ENCODE data around the gene ARFGAP3. TPM values are rescaled to one million over a fixed set of nuclear protein-coding genes. Genes with fewer than 3 reads are reported as not detected.
A peak's percentile ranks its signal among the peaks of the same experiment; 100 is the strongest.

Gene ARFGAP3
- total RNA-seq, 1 experiment from 2014 or later, result 30.0 TPM

DNA sequence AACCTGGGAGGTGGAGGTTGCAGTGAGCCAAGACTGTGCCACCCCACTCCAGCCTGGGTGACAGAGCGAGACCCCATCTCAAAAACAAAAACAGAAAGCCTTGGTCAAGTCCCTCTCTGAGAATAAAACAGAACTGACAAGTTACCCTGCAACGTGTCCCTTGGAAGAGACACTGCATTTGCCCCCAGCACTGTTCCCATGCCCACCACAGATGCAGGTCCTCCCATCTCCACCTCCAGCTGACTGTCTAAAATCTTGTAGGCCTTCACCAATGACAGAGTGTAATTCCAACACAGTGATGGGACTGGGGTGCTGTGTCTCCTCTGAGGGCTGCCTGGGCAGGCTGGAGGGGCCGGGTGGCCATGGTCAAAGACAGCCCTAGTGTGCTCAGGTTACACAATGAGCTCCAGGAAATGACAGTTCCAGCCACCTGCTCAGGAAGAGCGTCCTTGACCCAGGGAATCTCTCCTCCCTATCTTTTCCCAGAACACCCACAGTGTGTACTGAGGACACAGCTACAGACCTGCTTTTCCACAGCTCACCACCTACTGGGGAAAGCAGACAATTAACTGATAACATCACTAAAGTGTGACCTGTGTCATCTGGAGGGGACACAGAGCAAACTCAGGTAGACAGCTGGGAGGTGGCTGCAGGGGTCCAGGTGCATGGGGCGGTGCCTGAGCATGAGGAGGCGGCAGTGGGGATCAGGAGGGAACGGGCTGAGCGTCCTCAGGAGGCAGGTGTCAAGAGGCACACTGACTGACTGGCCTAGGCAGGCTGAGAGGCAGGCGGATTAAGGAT lies 56.4 kb downstream of the ARFGAP3 start:
- TF ChIP-seq, protein P1, sequence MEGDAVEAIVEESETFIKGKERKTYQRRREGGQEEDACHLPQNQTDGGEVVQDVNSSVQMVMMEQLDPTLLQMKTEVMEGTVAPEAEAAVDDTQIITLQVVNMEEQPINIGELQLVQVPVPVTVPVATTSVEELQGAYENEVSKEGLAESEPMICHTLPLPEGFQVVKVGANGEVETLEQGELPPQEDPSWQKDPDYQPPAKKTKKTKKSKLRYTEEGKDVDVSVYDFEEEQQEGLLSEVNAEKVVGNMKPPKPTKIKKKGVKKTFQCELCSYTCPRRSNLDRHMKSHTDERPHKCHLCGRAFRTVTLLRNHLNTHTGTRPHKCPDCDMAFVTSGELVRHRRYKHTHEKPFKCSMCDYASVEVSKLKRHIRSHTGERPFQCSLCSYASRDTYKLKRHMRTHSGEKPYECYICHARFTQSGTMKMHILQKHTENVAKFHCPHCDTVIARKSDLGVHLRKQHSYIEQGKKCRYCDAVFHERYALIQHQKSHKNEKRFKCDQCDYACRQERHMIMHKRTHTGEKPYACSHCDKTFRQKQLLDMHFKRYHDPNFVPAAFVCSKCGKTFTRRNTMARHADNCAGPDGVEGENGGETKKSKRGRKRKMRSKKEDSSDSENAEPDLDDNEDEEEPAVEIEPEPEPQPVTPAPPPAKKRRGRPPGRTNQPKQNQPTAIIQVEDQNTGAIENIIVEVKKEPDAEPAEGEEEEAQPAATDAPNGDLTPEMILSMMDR (conservative IDR thresholded peaks at IDR 0.05; ENCODE audit: low read depth, low read length), result no peak
- no peak for TF ChIP-seq EZH2 (IDR thresholded peaks at IDR 0.05; ENCODE audit: borderline replicate concordance, low read depth, low read length, poor library complexity, severe bottlenecking)
- BruUV-seq (replicated peaks), result no TSS peak
- POLR2A ChIA-PET (ENCODE audit: low non-redundant PET), result no interaction called here

DNA sequence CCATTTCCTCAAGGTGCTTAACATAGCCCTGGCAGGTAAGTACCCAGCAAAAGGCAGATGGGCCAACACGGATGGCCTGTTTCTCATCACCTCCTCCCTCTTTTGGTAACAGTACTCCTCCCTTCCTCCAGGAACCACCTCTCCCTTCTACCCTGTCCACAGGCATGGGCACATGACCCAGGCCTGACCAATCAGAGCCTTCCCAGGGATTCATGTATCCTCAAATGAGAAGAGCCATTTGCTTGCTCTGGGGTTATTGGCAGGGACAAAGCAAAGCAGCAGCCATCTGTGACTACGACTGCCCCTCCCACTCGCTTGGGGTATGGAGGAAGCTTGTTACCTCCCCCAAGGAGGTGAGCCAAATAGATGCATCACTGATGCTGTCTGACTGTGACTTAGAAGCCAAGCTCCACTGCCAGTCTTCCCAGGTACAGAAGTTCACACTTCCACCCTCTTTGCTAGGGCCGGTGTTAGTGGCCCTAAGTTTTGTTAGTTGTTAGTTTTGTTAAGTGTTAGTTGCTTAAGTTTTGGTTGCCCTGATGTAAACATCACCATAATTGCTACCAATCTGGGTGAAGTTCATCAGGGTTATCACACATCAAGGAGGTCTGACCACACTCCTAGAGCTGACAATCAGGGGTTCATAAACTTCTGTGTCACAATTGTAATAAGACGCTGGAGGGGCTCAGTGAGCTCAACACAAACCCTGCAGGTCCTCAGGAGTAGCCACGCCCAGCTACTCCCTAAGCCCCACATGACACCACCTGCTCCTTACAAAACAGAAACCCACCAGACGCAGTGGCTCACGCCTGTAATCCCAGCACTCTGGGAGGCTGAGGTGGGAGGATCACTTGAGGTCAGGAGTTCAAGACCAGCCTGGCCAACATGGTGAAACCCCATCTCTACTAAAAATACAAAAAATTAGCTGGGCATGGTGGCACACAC lies 57.3 kb downstream of the ARFGAP3 start:
- Histone ChIP-seq H3K4me1 (ENCODE audit: insufficient read depth, low read length, poor library complexity, severe bottlenecking) (no peaks in the 10 kb centered on the region), H3K27me3 (replicated peaks; ENCODE audit: insufficient read depth, low read depth, low read length, poor library complexity) (no peaks in the 10 kb centered on the region), H3K4me3 (ENCODE audit: low read depth, low read length, poor library complexity, severe bottlenecking) (no peak overlapping the region), H3K36me3 (ENCODE audit: insufficient read depth, low read length, poor library complexity, severe bottlenecking) (no peaks in the 10 kb centered on the region), H3K27ac (ENCODE audit: low read depth, low read length, poor library complexity, severe bottlenecking) (no peak overlapping the region), H3K9me3 (ENCODE audit: low read depth, low read length, poor library complexity, severe bottlenecking) (no peaks in the 10 kb centered on the region)
- no TSS peak for BruUV-seq (replicated peaks)
- CTCF ChIA-PET, result no interaction called here
- intact Hi-C loops (cut with micrococcal nuclease; ENCODE audit: unreplicated experiment), result no loop called here
- peak; percentile 15 for DNase-seq (ENCODE audit: low spot score)
- POLR2A ChIA-PET (ENCODE audit: low non-redundant PET), result no interaction called here
- TF ChIP-seq, protein P1 (conservative IDR thresholded peaks at IDR 0.05; ENCODE audit: low read depth, low read length), result no peak
- TF ChIP-seq EZH2 (IDR thresholded peaks at IDR 0.05; ENCODE audit: borderline replicate concordance, low read depth, low read length, poor library complexity, severe bottlenecking), result no peak

More for the DNA sequence above, 56.4 kb downstream of the ARFGAP3 start:
- intact Hi-C loops (cut with micrococcal nuclease; ENCODE audit: unreplicated experiment), result no loop called here
- no peaks in the 10 kb centered on the region for H3K9me3 ChIP-seq (ENCODE audit: low read depth, low read length, poor library complexity, severe bottlenecking)
- H3K27ac ChIP-seq (ENCODE audit: low read depth, low read length, poor library complexity, severe bottlenecking), result no peak overlapping the region
- no peaks in the 10 kb centered on the region for H3K4me1 ChIP-seq (ENCODE audit: insufficient read depth, low read length, poor library complexity, severe bottlenecking)
- H3K36me3 ChIP-seq (ENCODE audit: insufficient read depth, low read length, poor library complexity, severe bottlenecking), result peaks cover 9% of the 10 kb centered on the region
- no peak overlapping the region for H3K4me3 ChIP-seq (ENCODE audit: low read depth, low read length, poor library complexity, severe bottlenecking)
- CTCF ChIA-PET, result no interaction called here
- H3K27me3 ChIP-seq (replicated peaks; ENCODE audit: insufficient read depth, low read depth, low read length, poor library complexity), result no peaks in the 10 kb centered on the region
- no peak for DNase-seq (ENCODE audit: low spot score)

DNA sequence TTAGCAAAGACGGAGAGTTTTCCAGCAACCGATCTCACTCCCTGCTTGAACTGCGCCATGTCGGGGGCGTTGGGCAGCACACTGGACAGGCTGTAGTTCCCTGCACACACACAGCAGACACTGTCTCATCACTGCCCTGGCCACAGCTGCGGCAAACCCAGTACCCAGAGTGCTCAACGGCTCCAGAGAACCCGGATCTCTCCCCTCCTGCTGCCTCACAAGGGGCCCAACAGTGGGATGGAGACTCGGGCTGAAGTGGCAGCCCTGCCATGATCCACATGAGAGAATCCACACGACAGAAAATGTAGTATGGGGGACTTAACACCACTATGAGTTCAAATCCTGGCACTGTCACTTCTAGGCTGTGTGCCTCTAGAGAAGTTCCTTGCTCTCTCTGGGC lies 58.0 kb downstream of the ARFGAP3 start:
- CTCF ChIA-PET, result no interaction called here
- intact Hi-C loops (cut with micrococcal nuclease; ENCODE audit: unreplicated experiment), result no loop called here
- no peak for DNase-seq (ENCODE audit: low spot score)
- H3K36me3 ChIP-seq (ENCODE audit: insufficient read depth, low read length, poor library complexity, severe bottlenecking), result no peaks in the 10 kb centered on the region
- POLR2A ChIA-PET (ENCODE audit: low non-redundant PET), result no interaction called here
- no peak overlapping the region for H3K27ac ChIP-seq (ENCODE audit: low read depth, low read length, poor library complexity, severe bottlenecking)
- H3K4me1 ChIP-seq (ENCODE audit: insufficient read depth, low read length, poor library complexity, severe bottlenecking), result no peaks in the 10 kb centered on the region
- no peaks in the 10 kb centered on the region for H3K27me3 ChIP-seq (replicated peaks; ENCODE audit: insufficient read depth, low read depth, low read length, poor library complexity)
- H3K9me3 ChIP-seq (ENCODE audit: low read depth, low read length, poor library complexity, severe bottlenecking), result no peaks in the 10 kb centered on the region
- no peak overlapping the region for H3K4me3 ChIP-seq (ENCODE audit: low read depth, low read length, poor library complexity, severe bottlenecking)
- no TSS peak for BruUV-seq (replicated peaks)
- TF ChIP-seq, protein P1 (conservative IDR thresholded peaks at IDR 0.05; ENCODE audit: low read depth, low read length), result no peak
- TF ChIP-seq EZH2 (IDR thresholded peaks at IDR 0.05; ENCODE audit: borderline replicate concordance, low read depth, low read length, poor library complexity, severe bottlenecking), result no peak
